ENCODE results near the gene MBD6. TPM values are rescaled to one million over a fixed set of nuclear protein-coding genes. Genes with fewer than 3 reads are reported as not detected.

MBD6 gene, protein sequence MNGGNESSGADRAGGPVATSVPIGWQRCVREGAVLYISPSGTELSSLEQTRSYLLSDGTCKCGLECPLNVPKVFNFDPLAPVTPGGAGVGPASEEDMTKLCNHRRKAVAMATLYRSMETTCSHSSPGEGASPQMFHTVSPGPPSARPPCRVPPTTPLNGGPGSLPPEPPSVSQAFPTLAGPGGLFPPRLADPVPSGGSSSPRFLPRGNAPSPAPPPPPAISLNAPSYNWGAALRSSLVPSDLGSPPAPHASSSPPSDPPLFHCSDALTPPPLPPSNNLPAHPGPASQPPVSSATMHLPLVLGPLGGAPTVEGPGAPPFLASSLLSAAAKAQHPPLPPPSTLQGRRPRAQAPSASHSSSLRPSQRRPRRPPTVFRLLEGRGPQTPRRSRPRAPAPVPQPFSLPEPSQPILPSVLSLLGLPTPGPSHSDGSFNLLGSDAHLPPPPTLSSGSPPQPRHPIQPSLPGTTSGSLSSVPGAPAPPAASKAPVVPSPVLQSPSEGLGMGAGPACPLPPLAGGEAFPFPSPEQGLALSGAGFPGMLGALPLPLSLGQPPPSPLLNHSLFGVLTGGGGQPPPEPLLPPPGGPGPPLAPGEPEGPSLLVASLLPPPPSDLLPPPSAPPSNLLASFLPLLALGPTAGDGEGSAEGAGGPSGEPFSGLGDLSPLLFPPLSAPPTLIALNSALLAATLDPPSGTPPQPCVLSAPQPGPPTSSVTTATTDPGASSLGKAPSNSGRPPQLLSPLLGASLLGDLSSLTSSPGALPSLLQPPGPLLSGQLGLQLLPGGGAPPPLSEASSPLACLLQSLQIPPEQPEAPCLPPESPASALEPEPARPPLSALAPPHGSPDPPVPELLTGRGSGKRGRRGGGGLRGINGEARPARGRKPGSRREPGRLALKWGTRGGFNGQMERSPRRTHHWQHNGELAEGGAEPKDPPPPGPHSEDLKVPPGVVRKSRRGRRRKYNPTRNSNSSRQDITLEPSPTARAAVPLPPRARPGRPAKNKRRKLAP
- total RNA-seq, result 100 to 1,000 TPM in 1 of 4 donors, 10 to 100 TPM in 3; 14.9 to 138 (median 17.1) TPM

DNA sequence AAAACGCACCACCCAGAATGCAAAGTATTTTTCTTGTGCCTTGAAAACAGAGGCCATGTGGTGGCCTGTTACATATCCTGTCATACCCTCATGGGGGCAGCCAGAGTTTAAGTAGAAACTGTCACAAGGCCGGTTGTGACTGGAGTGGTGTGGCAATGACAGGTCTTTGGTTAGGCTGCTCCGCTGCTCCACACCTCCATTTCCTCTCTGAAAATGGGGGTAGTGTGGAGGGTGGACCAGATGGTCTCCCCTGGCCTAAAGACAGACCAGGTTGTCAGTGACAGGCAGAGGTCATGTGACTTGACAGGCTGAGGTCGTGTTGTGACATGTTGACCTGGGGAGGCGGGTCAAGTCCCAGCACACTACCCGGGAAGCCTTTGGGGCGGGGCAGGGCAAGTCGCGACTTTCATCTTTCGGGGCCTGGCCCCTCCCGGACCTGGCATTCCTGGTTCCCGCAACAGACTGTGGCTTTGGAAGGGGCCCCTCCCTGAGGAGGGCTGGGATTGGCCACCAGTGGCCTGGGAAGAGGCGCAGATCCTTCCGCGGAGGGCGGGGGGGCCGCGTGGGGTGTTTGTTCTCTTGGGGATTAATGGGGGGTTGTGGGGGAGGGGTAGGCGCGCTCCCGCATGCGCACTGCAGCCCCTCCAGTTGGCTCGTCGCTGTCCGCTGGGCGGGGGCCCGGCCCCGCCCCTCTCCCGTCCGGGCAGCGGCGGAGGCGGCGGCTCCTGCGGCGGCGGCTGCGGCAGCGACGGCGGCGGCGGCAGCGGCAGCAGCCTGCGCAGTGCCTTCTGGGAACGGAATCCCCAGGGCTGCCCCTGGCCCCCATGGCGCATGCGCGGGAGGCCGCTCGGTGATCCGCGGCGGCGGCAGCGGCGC, at the start of gene MBD6:
Gene MBD6, plus strand, starts transcription at position 814 of the 876 bp plus-strand sequence. CDS start 1,480 bp downstream, outside the sequence.
- DNase-seq, result peak; percentile 96 to 97
- peaks cover 12 to 21% of the 10 kb centered on the region in 2 donors for H3K4me1 ChIP-seq
- intact Hi-C loops (cut with DNase I; ENCODE audit: low total_unique reads), result no loop called here
- H3K27ac ChIP-seq, result peak within 1 kb of the TSS; percentile 97 to 99
- H3K9me3 ChIP-seq, result no peaks in the 10 kb centered on the region
- no peaks in the 10 kb centered on the region for H3K27me3 ChIP-seq
- no peaks in the 10 kb centered on the region for H3K36me3 ChIP-seq
- TF ChIP-seq, protein P1, sequence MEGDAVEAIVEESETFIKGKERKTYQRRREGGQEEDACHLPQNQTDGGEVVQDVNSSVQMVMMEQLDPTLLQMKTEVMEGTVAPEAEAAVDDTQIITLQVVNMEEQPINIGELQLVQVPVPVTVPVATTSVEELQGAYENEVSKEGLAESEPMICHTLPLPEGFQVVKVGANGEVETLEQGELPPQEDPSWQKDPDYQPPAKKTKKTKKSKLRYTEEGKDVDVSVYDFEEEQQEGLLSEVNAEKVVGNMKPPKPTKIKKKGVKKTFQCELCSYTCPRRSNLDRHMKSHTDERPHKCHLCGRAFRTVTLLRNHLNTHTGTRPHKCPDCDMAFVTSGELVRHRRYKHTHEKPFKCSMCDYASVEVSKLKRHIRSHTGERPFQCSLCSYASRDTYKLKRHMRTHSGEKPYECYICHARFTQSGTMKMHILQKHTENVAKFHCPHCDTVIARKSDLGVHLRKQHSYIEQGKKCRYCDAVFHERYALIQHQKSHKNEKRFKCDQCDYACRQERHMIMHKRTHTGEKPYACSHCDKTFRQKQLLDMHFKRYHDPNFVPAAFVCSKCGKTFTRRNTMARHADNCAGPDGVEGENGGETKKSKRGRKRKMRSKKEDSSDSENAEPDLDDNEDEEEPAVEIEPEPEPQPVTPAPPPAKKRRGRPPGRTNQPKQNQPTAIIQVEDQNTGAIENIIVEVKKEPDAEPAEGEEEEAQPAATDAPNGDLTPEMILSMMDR (IDR thresholded peaks at IDR 0.05), result peak in 1 of 4 experiments; percentile 23
- peak; percentile 40 to 74 for TF ChIP-seq POLR2A (IDR thresholded peaks at IDR 0.05)
- H3K4me3 ChIP-seq, result peak within 1 kb of the TSS; percentile 80 to 88

DNA sequence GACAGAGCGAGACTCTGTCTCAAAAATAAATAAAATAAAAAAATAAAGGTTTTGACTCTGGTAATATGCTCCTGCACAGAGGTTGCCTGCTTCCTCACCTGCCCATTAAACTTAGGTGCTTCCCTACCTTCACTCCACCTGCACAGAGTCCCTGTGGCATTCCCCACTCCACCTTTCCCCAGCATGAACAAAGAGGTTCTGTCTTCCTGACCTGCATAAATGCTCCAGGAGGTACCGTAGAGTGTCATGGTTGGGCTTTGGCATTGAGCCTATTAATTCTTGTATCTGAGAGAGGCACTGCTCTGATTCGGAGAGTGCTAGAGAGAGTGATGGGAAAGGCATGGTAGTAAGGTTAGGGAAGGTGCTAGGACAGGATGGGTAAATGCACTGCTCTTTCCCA, 49.2 kb upstream of the MBD6 start:
- H3K9me3 ChIP-seq, result no peaks in the 10 kb centered on the region
- intact Hi-C loops (cut with DNase I; ENCODE audit: low total_unique reads), result no loop called here
- no peak for DNase-seq
- peaks cover 0 to 13% of the 10 kb centered on the region in 2 donors for H3K4me1 ChIP-seq
- no peak for TF ChIP-seq POLR2A (IDR thresholded peaks at IDR 0.05)
- TF ChIP-seq, protein P1 (IDR thresholded peaks at IDR 0.05), result no peak
- H3K36me3 ChIP-seq, result no peaks in the 10 kb centered on the region
- peaks cover 8 to 20% of the 10 kb centered on the region in 2 donors for H3K27me3 ChIP-seq
- H3K4me3 ChIP-seq, result no peak overlapping the region
- H3K27ac ChIP-seq, result no peak overlapping the region

DNA sequence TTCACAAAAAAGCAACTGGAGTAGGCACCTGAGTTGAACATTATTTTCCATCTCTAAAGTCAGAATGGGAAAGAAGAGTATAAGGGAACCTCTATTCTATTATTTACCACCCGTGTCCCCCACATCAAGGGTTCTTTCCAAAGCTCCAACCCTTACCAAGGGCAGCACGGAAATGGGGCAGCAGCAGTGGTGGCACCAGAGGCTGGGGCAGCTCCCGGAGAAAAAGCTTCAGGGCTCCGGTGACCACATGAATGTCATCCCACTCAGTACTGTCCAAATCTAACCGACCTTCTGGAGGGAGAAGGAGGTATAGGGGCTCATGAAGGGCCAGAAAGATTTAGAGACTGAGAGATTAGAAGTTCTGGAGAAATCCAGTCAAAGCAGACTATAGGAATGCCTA, 48.7 kb upstream of the MBD6 start:
- Histone ChIP-seq H3K27me3 (peaks cover 8 to 20% of the 10 kb centered on the region in 2 donors), H3K36me3 (no peaks in the 10 kb centered on the region), H3K4me1 (peaks cover 0 to 13% of the 10 kb centered on the region in 2 donors), H3K4me3 (no peak overlapping the region), H3K9me3 (no peaks in the 10 kb centered on the region), H3K27ac (no peak overlapping the region)
- intact Hi-C loops (cut with DNase I; ENCODE audit: low total_unique reads), result no loop called here
- DNase-seq, result no peak
- TF ChIP-seq, protein P1 (IDR thresholded peaks at IDR 0.05), result no peak
- TF ChIP-seq POLR2A (IDR thresholded peaks at IDR 0.05), result no peak

DNA sequence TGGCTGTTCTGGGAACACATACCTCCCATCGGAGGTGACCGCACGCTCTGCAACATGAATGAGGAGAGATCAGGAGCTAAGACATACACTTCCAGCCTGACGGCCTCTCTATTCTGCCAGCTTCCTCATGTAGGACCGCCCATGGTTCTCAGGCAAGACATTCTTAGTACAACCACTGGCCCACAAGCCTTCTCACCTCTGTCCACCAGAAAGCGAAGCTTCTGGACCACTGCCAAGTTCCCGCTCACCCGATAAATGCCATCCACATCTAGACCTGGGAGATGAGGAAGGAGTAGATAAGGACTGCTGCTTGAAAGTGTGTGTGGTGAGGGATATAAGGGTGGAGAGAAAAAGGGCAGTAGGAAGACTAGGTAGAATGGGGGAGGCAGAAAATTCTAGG, 48.2 kb upstream of the MBD6 start:
- H3K27ac ChIP-seq, result no peak overlapping the region
- H3K9me3 ChIP-seq, result no peaks in the 10 kb centered on the region
- H3K27me3 ChIP-seq, result peaks cover 8 to 20% of the 10 kb centered on the region in 2 donors
- H3K36me3 ChIP-seq, result no peaks in the 10 kb centered on the region
- H3K4me3 ChIP-seq, result no peak overlapping the region
- H3K4me1 ChIP-seq, result peaks cover 0 to 13% of the 10 kb centered on the region in 2 donors
- DNase-seq, result no peak
- intact Hi-C loops (cut with DNase I; ENCODE audit: low total_unique reads), result no loop called here
- TF ChIP-seq, protein P1 (IDR thresholded peaks at IDR 0.05), result no peak
- no peak for TF ChIP-seq POLR2A (IDR thresholded peaks at IDR 0.05)

Data from uterus (tissue), 4 donors.